CD1c-positive myeloid dendritic cell (primary cell): ENCODE results near the gene ACACB.

Source experiments
- DNase-seq: peaks from one replicate; pipeline ENCODE4 v3.0.0-alpha.2; 2016; ENCODE audit errors: extremely low spot score

Gene ACACB

GRCh38 chr12:109299849-109300248 is 183.5 kb downstream of the ACACB start:
- DNase-seq = no peak

- DNase-seq = no peak
Observed at GRCh38 chr12:109301643-109302168, 185.3 kb downstream of the ACACB start.

- no peak for DNase-seq
Observed at GRCh38 chr12:109302358-109302757, 186.0 kb downstream of the ACACB start.

GRCh38 chr12:109302770-109303169 is 186.4 kb downstream of the ACACB start:
- no peak for DNase-seq

DNA sequence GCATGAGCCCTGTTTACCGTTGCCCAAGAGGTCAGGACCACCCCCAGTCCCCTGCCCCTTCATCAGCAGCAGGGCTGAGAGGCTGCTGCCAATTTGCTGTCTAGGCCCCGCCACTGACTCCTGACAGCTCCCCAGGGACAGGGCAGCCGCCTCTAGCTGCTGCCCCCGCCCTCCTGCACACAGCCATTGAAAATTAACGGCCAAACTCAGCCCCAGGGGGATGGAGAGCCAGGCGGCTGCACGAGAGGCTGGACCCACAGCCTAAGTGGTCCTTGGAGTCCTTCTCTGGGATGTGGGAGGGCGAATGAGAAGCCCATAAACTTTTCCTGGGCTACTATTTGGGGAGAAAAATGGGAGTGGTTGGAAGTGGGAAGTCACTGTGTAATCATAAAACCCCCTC is 188.1 kb downstream of the ACACB start:
- DNase-seq = no peak

GRCh38 chr12:109305547-109305946 is 189.2 kb downstream of the ACACB start:
- DNase-seq = no peak

DNA sequence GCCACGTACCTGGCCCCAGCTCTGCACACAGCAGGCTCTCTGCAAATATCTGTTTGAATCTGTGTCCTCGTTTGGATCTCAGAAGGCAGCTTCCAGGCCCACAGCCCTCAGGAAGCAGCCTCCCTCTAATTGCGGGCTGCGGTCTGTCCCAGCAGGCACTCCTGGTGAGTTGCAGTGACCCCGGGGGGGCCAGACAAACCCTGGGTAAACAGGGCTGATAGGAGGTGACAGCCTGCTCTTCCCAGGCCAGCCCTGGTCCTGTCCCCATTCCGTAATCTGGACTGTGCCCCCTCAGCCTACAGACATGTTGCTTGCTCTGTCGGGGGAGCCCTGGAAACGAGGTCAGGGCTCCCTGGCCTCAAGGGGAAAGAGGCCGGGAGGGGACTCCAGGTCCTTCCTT is 190.7 kb downstream of the ACACB start:
- no peak for DNase-seq

DNA sequence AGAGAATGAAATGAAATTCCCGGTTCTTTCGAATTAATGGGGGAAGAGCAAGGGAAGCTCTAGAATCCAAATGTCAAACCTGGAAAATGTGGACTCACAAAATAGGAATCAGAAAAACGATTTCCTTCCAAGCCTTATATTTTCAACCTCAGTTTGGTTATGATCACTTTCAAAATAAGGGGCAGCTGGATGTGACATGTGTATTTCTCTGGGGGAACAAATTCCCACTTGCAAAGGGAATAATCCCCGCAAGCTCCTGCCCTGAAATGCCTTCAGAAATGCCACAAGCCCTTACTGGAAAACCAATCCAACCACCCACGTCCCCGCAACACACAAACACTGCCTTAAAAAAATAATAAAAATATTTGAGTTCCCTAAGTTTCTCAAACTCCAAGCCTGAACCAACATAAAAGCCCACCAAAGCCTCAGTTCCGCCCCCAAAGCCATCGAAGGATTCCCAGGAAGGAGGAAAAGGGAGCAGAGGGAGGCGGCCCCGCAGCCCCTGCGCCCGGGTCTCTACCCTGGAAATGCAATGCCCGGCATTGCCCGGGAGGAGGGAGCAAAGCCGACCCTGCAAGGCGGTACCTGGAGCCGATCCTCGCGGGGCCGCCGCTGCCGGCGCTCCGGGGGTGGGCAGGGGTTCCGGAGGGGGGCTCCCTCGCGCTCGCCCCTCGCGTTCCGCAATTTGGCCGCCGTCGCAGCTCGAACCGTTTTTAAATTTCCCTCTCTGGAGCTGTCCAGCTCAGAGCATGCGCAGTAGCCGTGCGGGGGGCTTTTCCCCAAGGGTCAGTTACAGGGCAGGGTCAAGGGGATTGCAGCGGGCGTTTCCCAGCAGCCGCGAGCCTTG is 192.4 kb downstream of the ACACB start, which contains the start of gene FOXN4:
FOXN4 (minus strand) TSS at position 751 of the 847 bp plus-strand sequence. CDS start 963 bp downstream, outside the sequence.
- DNase-seq = no peak

DNA sequence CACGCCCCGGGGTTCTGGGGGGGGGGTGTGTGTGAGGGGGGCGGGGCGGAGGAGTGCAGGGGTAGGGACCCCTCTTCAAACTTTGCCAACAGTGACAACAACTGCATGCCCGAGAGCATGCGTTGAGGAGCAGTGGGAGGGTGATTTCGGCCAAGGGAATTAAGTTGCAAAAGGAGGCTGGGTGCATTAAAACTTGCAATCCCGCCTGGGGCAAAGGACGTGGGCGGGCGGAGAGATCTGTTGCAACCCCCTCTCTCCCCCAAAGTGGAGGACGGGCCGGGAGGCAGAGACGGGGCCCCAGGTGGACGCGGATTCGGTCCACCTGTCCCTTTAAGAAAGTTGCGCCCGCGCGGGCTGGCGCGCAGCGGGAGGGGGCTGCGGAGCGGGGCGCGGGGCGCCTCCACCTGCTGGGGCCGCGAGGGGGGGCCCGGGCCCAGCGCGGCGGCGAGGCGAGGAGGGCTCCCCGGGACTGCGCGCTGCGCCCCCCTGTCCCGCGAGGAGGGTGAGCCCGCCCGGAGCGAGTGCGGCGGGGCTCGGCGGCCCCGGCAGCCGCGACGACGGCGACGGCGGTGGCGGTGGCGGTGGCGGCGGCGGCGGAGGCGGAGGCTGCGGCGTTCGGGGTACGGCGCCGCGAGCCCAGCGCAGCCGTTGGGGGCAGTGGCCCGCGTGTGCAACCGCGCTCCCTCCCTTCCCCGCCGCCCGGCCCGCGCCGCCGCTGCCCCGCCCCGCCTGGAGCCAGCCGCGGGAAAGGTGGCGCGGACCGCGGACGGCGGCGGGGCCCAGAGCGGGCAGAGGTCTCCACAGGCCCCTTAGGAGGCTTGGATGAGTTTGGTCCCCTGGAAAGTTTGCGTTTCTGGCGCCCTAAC is 193.2 kb downstream of the ACACB start:
- no peak for DNase-seq

- DNase-seq = no peak
Observed at GRCh38 chr12:109310247-109311125, 194.1 kb downstream of the ACACB start.
